T-helper 2 cell treated with Interferon-gamma antibody and Interleukin-4, amounts not matched to agents 100 ng/mL and 5 ng/mL, for 36 hours (primary cell): Measurements from ENCODE around the gene TFDP2. TPM values are rescaled to one million over a fixed set of nuclear protein-coding genes. Genes with fewer than 3 reads are reported as not detected.
"Not testable (repeated sequence)": the region's sequence is repeated elsewhere in the genome, so short reads cannot be mapped to it uniquely, and the experiment has no call there.

Experiments used
- intact Hi-C: fragments of 100-400 bp; cut with micrococcal nuclease; formaldehyde crosslinking; loops from one replicate; pipeline ENCODE4 v1.15.1; 2023
- total RNA-seq: library from RNA; stranded (reverse); gene quantifications from 2 replicates; pipeline ENCODE4 v1.2.3, GENCODE V29; 2022

The TFDP2 gene
- total RNA-seq, 1 donor from 2014 or later: 25.2 TPM

DNA sequence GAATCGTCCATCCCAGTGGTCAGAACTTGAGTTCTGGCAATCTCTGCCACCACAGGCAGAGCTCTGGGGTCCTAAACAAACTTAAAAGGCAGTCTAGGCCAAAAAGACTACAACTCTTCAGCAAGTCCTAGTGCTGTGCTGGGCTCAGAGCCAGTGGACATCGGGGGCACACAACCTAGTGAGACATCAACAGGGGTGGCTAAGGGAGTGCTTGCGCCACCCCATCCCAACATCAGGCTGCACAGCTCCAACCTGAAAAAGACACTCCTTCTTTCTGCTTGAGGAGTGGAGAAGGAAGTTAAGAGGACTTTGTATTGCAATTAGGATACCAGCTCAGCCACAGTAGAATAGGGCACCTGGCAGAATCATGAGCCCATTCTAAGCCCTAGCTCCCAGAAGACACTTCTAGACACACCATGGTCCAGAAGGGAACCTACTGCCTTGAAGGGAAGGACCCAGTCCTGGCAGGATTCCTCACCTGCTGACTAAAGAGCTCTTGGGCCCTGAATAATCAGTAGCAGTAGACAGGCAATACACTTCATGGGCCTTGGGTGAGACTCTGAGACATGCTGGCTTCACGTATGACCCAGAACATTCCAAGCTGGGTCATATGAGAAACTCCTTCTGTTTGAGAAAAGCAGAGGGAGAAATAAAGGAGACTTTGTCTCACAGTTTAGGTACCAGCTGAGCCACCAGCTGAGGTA, 72.0 kb downstream of the TFDP2 start:
- intact Hi-C loops: no loop called here

DNA sequence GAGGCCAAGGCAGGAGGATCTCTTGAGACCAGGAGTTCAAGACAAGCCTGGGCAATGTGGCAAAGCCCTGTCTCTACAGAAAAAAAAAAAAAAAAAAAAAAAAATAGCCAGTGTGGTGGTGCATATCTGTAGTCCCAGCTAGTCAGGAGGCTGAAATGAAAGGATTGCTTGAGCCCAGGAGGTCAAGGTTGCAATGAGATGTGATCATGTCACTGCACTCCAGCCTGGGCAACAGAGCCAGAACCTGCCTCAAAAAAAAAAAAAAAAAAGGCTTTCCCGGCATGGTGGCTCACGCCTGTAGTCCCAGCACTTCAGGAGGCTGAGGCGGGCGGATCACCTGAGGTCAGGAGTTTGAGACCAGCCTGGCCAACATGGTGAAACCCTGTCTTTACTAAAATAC, 73.7 kb downstream of the TFDP2 start:
- intact Hi-C loops: not testable (repeated sequence)

DNA sequence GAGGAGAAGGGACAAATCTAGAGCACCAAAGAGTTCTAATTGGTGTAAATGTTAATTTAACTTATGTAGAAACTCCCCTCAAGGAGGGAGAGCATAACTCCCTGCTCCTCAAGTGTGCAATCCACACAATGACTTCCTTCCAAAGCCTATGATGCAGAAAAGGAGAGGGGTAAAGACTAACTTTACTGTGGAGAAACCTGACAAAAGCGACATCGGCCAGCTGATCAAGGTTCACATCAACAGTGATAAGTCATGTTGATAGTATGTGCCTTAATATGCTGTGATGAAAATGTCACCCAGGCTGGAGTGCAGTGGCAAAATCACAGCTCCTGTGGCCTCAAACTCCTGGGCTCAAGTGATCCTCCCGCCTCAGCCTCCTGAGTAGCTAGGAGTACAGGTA, 76.5 kb downstream of the TFDP2 start:
- intact Hi-C loops: no loop called here

GRCh38 chr3:142065932-142066331, 83.4 kb downstream of the TFDP2 start:
- intact Hi-C loops: no loop called here

- intact Hi-C loops: no loop called here
Measured at GRCh38 chr3:142065344-142065743, 84.0 kb downstream of the TFDP2 start.

DNA sequence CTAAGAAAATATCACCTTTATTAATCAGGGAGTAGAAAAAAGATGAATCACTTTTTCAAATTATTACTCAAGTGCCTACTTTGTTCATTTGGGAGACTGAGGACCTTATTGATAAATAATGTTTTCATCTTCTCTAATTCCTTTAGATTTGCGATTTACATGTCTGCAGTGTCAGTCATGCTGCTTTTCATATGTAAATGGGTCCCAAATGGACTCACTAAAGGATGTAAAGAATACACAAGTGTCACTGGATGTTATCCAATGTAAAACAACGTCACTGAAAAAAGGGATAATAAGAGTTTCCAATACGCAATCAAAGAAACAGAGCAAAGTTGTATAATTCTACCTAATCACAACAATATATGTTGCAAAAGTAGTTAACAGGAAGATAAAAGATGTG, 84.9 kb downstream of the TFDP2 start:
- intact Hi-C loops: no loop called here

- intact Hi-C loops: no loop called here
Measured at GRCh38 chr3:142057331-142057725, 92.0 kb downstream of the TFDP2 start.

DNA sequence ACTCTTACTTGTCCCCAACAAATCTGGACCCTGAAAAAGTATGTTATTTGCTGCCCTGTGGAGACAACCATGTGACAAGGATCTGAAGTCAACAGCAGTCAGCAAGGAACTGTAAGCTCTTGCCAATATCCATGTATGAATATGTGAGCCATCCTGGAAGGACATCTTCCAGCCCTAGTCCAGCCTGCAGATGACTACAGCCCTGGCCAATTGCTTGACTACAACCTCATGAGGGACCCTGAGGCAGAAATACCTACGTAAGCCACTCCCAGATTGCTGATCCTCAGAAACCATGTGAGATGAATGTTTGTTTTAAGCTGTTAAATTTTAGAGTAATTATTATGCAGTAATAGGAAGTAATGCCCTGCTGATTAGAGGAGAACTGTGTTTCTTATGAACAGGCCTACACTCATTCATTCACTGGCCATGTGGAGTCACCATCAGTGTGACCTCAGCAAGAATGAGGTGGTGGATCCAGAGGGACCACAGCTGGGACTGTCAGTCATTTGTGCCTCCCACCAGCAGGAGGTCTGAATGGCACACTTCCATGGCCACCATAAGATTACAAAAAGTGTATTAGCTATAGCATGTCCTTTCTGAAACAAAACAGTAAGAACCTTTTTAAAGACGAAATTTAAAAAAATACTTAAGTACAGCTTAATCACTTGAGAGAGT, 92.6 kb downstream of the TFDP2 start:
- intact Hi-C loops: no loop called here

- intact Hi-C loops: no loop called here
Measured at GRCh38 chr3:142053835-142054234, 95.5 kb downstream of the TFDP2 start.

DNA sequence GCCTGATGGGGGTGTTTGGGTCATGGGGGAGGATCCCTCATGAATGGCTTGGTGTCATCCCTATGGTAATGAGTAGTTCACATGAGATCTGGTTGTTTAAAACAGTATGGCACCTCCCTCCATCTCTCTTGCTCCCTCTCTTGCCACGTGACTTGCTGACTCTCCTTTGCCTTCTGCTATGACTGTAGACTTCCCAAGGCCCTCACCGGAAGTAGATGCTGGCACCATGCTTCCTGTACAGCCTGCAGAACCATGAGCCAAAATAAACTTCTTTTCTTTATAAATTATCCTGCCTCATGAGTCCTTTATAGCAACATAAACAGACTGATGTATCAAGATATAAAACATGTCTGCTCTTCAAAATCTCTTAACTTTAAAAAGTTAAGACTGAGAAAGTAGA, 96.1 kb downstream of the TFDP2 start:
- intact Hi-C loops: no loop called here

DNA sequence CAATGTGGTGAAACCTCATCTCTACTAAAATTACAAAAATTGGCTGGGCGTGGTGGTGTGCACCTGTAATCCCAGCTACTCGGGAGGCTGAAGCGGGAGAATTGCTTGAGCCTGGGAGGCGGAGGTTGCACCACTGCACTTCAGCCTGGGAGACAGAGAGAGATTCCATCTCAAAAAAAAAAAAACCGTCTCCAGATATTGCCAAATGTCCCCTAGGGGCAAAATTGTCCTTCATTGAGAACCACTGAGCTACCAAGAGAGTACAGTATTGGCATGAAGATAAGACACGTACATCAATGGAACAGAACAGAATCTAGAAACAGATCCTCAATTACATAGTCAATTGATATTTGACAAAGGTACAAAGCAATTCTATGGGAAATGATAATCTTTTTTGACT, 98.0 kb downstream of the TFDP2 start:
- intact Hi-C loops: no loop called here

GRCh38 chr3:142047021-142047369, 102.3 kb downstream of the TFDP2 start:
- intact Hi-C loops: no loop called here

- intact Hi-C loops: no loop called here
Measured at GRCh38 chr3:142046320-142047020, 102.9 kb downstream of the TFDP2 start.

DNA sequence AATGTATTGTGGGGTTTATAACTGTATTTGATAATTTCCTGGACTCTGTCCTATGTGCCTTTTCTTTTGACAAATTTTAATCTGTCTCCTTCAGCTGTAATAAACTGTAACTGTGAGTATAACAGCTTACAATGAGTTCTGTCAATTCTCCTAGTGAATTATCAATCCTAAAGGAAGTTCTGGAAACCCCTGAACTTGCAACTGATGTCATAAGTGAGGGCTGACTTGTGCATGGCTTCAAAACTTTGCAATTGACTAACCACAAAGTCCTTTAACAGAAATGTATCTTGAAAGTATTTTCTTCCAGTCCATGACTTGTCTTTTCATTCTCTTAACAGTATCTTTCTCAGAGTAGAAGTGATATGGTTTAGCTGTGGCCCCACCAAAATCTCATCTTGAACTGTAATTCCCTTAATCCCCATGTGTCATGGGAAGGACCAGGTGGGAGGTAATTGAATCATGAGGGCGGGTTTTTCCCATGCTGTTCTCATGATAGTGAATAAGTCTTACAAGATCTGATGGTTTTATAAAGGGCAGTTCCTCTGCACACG, 108.3 kb downstream of the TFDP2 start:
- intact Hi-C loops: no loop called here

GRCh38 chr3:142035308-142035922, 113.9 kb downstream of the TFDP2 start:
- intact Hi-C loops: no loop called here

- intact Hi-C loops: no loop called here
Measured at GRCh38 chr3:142033292-142033691, 116.1 kb downstream of the TFDP2 start.

DNA sequence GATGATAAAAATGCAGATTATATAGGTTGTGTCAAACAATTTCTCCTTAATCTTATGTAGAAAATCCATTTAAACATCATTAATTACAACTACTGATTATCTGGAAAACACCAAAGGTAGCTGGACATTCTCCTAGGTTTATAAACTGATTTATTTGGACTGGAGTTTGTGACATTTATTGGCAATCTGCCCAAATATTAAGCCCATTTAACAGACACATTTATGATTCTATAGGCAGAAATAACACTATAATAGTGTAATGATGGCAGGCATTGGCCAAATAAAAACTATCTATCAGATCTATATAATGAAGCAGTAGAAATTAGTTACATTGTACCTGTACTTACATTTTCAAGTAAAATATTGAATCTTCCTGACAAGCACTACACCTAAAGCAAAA, 117.8 kb downstream of the TFDP2 start:
- intact Hi-C loops: no loop called here

DNA sequence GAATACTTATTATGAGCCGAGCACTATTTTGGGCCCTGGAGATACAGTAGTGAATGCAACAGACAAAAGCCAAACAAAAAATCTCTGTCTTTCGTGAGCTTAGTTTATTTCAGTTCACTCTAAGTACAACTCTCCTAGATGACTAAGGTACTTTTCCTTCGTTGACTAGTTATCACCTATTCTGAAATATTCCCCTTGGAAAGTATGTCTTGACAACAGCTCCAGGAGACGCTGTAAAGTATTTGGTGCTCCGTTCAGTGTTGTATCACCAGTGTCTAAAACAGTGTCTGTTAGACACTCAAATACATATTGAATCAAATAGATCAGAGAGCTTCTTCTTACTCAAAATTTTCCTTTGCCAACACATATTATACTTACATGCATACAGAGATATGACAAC, 119.6 kb downstream of the TFDP2 start:
- intact Hi-C loops: loop anchor here (5.0 to 10.0 kb wide), 5 partner anchors 37 to 418 kb away; partner anchors contain the start of genes ATP1B3, GK5, TFDP2 and XRN1

DNA sequence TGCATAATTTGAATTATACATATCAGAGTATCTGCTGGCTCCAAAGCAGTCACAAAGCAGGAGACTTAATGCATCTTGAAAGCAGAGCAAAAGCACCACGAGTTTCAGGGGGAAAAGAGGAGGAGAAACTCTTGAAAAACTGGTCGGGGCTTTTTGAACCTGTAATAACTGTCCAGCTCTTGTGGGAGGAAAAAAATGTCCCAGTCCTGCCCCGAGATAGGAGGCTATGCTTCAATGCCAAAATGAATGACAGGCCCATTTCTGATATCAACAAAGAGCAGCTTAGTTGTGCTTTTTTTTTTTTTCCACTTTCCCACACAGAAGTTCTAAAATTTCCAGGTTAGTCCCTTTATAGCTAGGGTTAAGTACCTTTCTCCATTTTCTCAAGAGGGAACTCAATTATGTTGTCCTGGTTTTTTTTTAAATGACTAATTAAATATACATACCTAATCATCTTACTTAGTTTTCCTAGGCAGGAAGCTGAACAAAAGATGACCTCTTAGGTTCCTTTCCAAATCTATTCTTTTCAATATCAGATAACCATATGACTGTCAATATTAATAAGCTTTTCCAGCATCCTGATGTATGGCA, 120.2 kb downstream of the TFDP2 start:
- intact Hi-C loops: loop anchor here (5.0 to 10.0 kb wide), 5 partner anchors 37 to 418 kb away; partner anchors contain the start of genes ATP1B3, GK5, TFDP2 and XRN1

- intact Hi-C loops: loop anchor here (1.0 to 10.0 kb wide), 7 partner anchors 36 to 973 kb away; partner anchors contain the start of genes ATP1B3, ATR, GK5 and TFDP2
Measured at GRCh38 chr3:142028243-142028777, 121.0 kb downstream of the TFDP2 start.

- intact Hi-C loops: loop anchor here (1.0 to 10.0 kb wide), 7 partner anchors 35 to 974 kb away; partner anchors contain the start of genes ATP1B3, ATR, GK5 and TFDP2
Measured at GRCh38 chr3:142027735-142028134, 121.6 kb downstream of the TFDP2 start.
